Endothelial cell of umbilical vein (primary cell): Measurements from ENCODE around the gene DR1. TPM values are rescaled to one million over a fixed set of nuclear protein-coding genes. Genes with fewer than 3 reads are reported as not detected.

Source experiments
- BruUV-seq: library from RNA; stranded (reverse); fragments of 400-500 nt; replicated peaks from 2 replicates; lab custom pipeline; 2021; lab: Mats Ljungman, UMichigan
- CTCF ChIA-PET: fragments of 300-600, 350-600 bp; sonication (Branson Sonifier 250); formaldehyde crosslinking; loops from one replicate; lab custom pipeline; 2021; ENCODE audit warnings: antibody characterized with exemption, inconsistent platforms; lab: Charles Lee
- POLR2A ChIA-PET: fragments of 300-600, 350-600 bp; sonication (Branson Sonifier 250); formaldehyde crosslinking; loops from one replicate; lab custom pipeline; 2021; ENCODE audit warnings: antibody characterized with exemption, inconsistent platforms; lab: Charles Lee
- DNase-seq: peaks from one replicate; pipeline ENCODE4 v3.0.0-alpha.2; 2011; ENCODE audit warnings: low read depth, low spot score
- FAIRE-seq: peaks from 2 replicates; lab custom pipeline; 2011; peaks lifted over from hg19 to GRCh38; lab: Jason Lieb, UNC
- H2AFZ ChIP-seq: 2 replicates; pipeline ENCODE4 v1.6.0; 2012; ENCODE audit warnings: low read depth, low read length, control low read depth, inconsistent platforms
- H3K27ac ChIP-seq: 2 replicates; pipeline ENCODE4 v1.5.1; 2011; ENCODE audit warnings: low read depth, mild to moderate bottlenecking, control low read depth, low read length, moderate library complexity; ENCODE audit not compliant: insufficient read depth
- H3K27me3 ChIP-seq, 2 experiments: 2 replicates each; pipeline versions ENCODE4 v1.6.0 to v1.6.1; 2011; ENCODE audit warnings: low read length in 2 of 2, mixed read lengths in 1 of 2; ENCODE audit not compliant: control insufficient read depth in 2 of 2, insufficient read depth in 2 of 2
- H3K36me3 ChIP-seq, 2 experiments: 2 replicates in 1 of 2; 3 replicates in 1 of 2; pipeline ENCODE4 v1.5.1; 2011; ENCODE audit warnings: low read length in 2 of 2, mild to moderate bottlenecking in 1 of 2, moderate library complexity in 1 of 2; ENCODE audit not compliant: control insufficient read depth in 2 of 2, insufficient read depth in 2 of 2; ENCODE audit errors: extremely low read depth in 1 of 2
- H3K4me1 ChIP-seq: 3 replicates; pipeline ENCODE4 v1.5.1; 2011; ENCODE audit warnings: mild to moderate bottlenecking, low read length; ENCODE audit not compliant: control insufficient read depth, insufficient read depth; ENCODE audit errors: extremely low read depth
- H3K4me2 ChIP-seq: 2 replicates; pipeline ENCODE4 v1.6.1; 2011; ENCODE audit warnings: low read length, control low read depth, mixed read lengths; ENCODE audit not compliant: insufficient read depth
- H3K4me3 ChIP-seq, 3 experiments: fragments of 200-600 bp in 1 of 3; sonication (generic), shearing (Covaris generic) in 1 of 3; replicated peaks in 1 of 3; 2 replicates each; pipeline ENCODE4 v1.5.1; 2011 to 2016; ENCODE audit warnings: control low read depth in 3 of 3, low read length in 3 of 3, mild to moderate bottlenecking in 2 of 3, inconsistent platforms in 1 of 3, low read depth in 1 of 3, moderate library complexity in 1 of 3; ENCODE audit not compliant: insufficient read depth in 1 of 3
- H3K79me2 ChIP-seq: 2 replicates; pipeline ENCODE4 v1.6.0; 2012; ENCODE audit warnings: low read length, inconsistent platforms; ENCODE audit not compliant: control insufficient read depth, insufficient read depth
- H3K9ac ChIP-seq: replicated peaks from 2 replicates; pipeline ENCODE3; 2011; ENCODE audit warnings: low read length, control low read depth; ENCODE audit not compliant: insufficient read depth; ENCODE audit errors: extremely low read depth
- H3K9me1 ChIP-seq: replicated peaks from 3 replicates; pipeline ENCODE4 v1.6.0; 2011; ENCODE audit warnings: mild to moderate bottlenecking, low read length; ENCODE audit not compliant: control insufficient read depth, insufficient read depth; ENCODE audit errors: extremely low read depth
- H3K9me3 ChIP-seq: replicated peaks from 2 replicates; pipeline ENCODE4 v1.5.1; 2012; ENCODE audit warnings: low read length, inconsistent platforms; ENCODE audit not compliant: control insufficient read depth, insufficient read depth
- H4K20me1 ChIP-seq: replicated peaks from 2 replicates; pipeline ENCODE3; 2011; ENCODE audit warnings: mild to moderate bottlenecking, low read length; ENCODE audit not compliant: control insufficient read depth, insufficient read depth; ENCODE audit errors: extremely low read depth
- EZH2 ChIP-seq: IDR thresholded peaks from 2 replicates; pipeline ENCODE4 v1.6.1; 2012; ENCODE audit warnings: borderline replicate concordance, low read depth, mild to moderate bottlenecking, moderate library complexity, low read length, inconsistent platforms; ENCODE audit not compliant: severe bottlenecking
- FOS ChIP-seq: IDR thresholded peaks from 2 replicates; pipeline ENCODE4 v1.6.1; 2011; ENCODE audit warnings: mild to moderate bottlenecking, low read length, moderate library complexity, borderline replicate concordance; ENCODE audit not compliant: insufficient read depth
- GATA2 ChIP-seq: IDR thresholded peaks from 2 replicates; pipeline ENCODE4 v1.7.0; 2011; ENCODE audit warnings: low read depth, mild to moderate bottlenecking, moderate library complexity, mixed read lengths, low read length; ENCODE audit not compliant: insufficient read length, insufficient read depth
- JUN ChIP-seq: IDR thresholded peaks from 2 replicates; pipeline ENCODE4 v1.6.1; 2011; ENCODE audit warnings: borderline replicate concordance, low read depth; ENCODE audit not compliant: insufficient read length, insufficient read depth
- MAX ChIP-seq: IDR thresholded peaks from 2 replicates; pipeline ENCODE4 v1.6.1; 2011; ENCODE audit not compliant: insufficient read depth, insufficient read length
- MYC ChIP-seq: IDR thresholded peaks from one replicate; pipeline ENCODE4 v1.6.1; 2011; ENCODE audit warnings: mild to moderate bottlenecking, low read depth, low read length
- POLR2A ChIP-seq: IDR thresholded peaks from 2 replicates; pipeline ENCODE4 v1.6.1; 2012; ENCODE audit warnings: low read depth, mild to moderate bottlenecking, control low read depth, low read length
- POLR2AphosphoS5 ChIP-seq: IDR thresholded peaks from 2 replicates; pipeline ENCODE4 v1.6.1; 2012; ENCODE audit warnings: low read depth, mild to moderate bottlenecking, control low read depth, low read length, moderate library complexity; ENCODE audit not compliant: insufficient read depth
- dilution Hi-C: fragments of 300-500 bp; cut with MboI; formaldehyde crosslinking; loops from one replicate; pipeline ENCODE4 v1.15.0; 2019; ENCODE audit warnings: low sequenced_read_pairs; ENCODE audit not compliant: extremely low pct_ligation_motif_present
- intact Hi-C: fragments of 100-400 bp; cut with micrococcal nuclease; formaldehyde crosslinking; loops from one replicate; pipeline ENCODE4 v1.10.0; 2022
- polyA plus RNA-seq, 4 experiments: library from polyadenylated mRNA; depleted of rRNA in 3 of 4; stranded (reverse) in 3 of 4; unstranded in 1 of 4; fragments of >200 nt; gene quantifications; 2 replicates each; pipeline versions ENCODE4 v1.2.1 to v1.2.3, GENCODE V29; 2011 to 2012; ENCODE audit warnings: missing spikeins in 1 of 4
- total RNA-seq: library from RNA; stranded (reverse); gene quantifications from 2 replicates; pipeline ENCODE4 v1.2.3, GENCODE V29; 2021
- TF ChIP-seq, protein P1 (sequence below), 2 donors: IDR thresholded peaks; 1 replicate in 1 of 2; 2 replicates in 1 of 2; pipeline ENCODE4 v1.5.1; 2011; ENCODE audit warnings: low read length in 2 of 2, mild to moderate bottlenecking in 2 of 2, moderate library complexity in 2 of 2, control low read depth in 1 of 2, inconsistent platforms in 1 of 2, low read depth in 1 of 2; ENCODE audit not compliant: insufficient read depth in 1 of 2; ENCODE audit errors: extremely low read depth in 1 of 2

Gene DR1
- total and polyA plus RNA-seq, 2 donors (not counting 3 experiments of a cell fraction or from before 2014, with no cell fraction given): 11.7 to 49.4 TPM

DNA sequence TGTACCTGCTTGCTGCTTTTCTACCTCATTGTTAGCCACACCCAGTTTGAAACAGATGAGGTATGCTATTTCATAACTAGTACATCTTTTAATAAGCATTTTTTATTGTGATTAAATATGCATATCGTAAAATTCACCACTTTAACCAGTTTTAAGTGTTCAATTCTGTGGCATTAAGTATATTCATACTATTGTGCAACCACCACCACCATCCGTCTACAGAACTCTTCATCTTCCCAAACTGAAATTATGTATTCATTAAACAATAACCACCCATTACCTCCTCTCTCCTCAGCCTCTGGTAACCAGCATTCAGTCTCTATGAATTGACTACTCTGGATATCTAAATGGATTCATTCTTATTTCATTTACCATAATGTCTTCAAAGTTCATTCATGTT, 20.1 kb downstream of the DR1 start:
- no peak for TF ChIP-seq GATA2
- TF ChIP-seq EZH2: no peak
- TF ChIP-seq MYC: no peak
- no peak for TF ChIP-seq MAX
- TF ChIP-seq JUN: no peak
- TF ChIP-seq POLR2AphosphoS5: no peak
- TF ChIP-seq POLR2A: no peak
- no peak for TF ChIP-seq FOS
- TF ChIP-seq, protein P1, sequence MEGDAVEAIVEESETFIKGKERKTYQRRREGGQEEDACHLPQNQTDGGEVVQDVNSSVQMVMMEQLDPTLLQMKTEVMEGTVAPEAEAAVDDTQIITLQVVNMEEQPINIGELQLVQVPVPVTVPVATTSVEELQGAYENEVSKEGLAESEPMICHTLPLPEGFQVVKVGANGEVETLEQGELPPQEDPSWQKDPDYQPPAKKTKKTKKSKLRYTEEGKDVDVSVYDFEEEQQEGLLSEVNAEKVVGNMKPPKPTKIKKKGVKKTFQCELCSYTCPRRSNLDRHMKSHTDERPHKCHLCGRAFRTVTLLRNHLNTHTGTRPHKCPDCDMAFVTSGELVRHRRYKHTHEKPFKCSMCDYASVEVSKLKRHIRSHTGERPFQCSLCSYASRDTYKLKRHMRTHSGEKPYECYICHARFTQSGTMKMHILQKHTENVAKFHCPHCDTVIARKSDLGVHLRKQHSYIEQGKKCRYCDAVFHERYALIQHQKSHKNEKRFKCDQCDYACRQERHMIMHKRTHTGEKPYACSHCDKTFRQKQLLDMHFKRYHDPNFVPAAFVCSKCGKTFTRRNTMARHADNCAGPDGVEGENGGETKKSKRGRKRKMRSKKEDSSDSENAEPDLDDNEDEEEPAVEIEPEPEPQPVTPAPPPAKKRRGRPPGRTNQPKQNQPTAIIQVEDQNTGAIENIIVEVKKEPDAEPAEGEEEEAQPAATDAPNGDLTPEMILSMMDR (IDR thresholded peaks at IDR 0.05; ENCODE audit: extremely low read depth in 1 of 2, insufficient read depth in 1 of 2, low read depth in 1 of 2, low read length in 2 of 2): no peak
- no peak overlapping the region for H2AFZ ChIP-seq
- H3K9ac ChIP-seq: no peak overlapping the region
- peaks cover 2% of the 10 kb centered on the region for H4K20me1 ChIP-seq
- no peaks in the 10 kb centered on the region for H3K9me1 ChIP-seq
- H3K36me3 ChIP-seq: peaks cover 0 to 7% of the 10 kb centered on the region in 2 experiments
- H3K4me3 ChIP-seq: no peak overlapping the region
- dilution Hi-C loops: no loop called here
- intact Hi-C loops: no loop called here
- H3K4me2 ChIP-seq: no peak overlapping the region
- no peaks in the 10 kb centered on the region for H3K27me3 ChIP-seq
- BruUV-seq: no TSS peak
- ChIA-PET CTCF (no interaction called here), POLR2A (no interaction called here)
- no peak overlapping the region for H3K27ac ChIP-seq
- H3K79me2 ChIP-seq: peaks cover 21% of the 10 kb centered on the region
- FAIRE-seq: no peak
- no peaks in the 10 kb centered on the region for H3K4me1 ChIP-seq
- no peak for DNase-seq
- no peaks in the 10 kb centered on the region for H3K9me3 ChIP-seq
